GM18858 (cell line): ENCODE measurements around the gene DNAH2.
"Not testable (repeated sequence)": the region's sequence is repeated elsewhere in the genome, so short reads cannot be mapped to it uniquely, and the experiment has no call there.

Experiments
- ATAC-seq: cut with Tn5 transposase; IDR thresholded peaks from one replicate; pipeline ENCODE4 v1.9.1; 2021; ENCODE audit not compliant: unreplicated experiment

DNAH2 gene

GRCh38 chr17:7864384-7864783 is 146.8 kb downstream of the DNAH2 start:
- not testable (repeated sequence) for ATAC-seq

GRCh38 chr17:7864995-7865650 is 147.6 kb downstream of the DNAH2 start:
- ATAC-seq = no peak

- ATAC-seq = no peak
These were observed 150.4 kb downstream of the DNAH2 start for GRCh38 chr17:7867881-7868329.

- ATAC-seq = no peak
These were observed 155.5 kb downstream of the DNAH2 start for GRCh38 chr17:7873051-7873450.

GRCh38 chr17:7875804-7876370 is 158.3 kb downstream of the DNAH2 start:
- no peak for ATAC-seq

GRCh38 chr17:7878234-7878633 is 160.7 kb downstream of the DNAH2 start:
- no peak for ATAC-seq

- ATAC-seq = no peak
These were observed 162.7 kb downstream of the DNAH2 start for GRCh38 chr17:7880076-7880868.

GRCh38 chr17:7881276-7882054 is 163.9 kb downstream of the DNAH2 start:
- ATAC-seq = no peak

- ATAC-seq = no peak
These were observed 164.5 kb downstream of the DNAH2 start for GRCh38 chr17:7882068-7882467.

GRCh38 chr17:7882629-7883028 is 165.1 kb downstream of the DNAH2 start:
- ATAC-seq = no peak
